ENCODE measurements around the gene IREB2.

DNA sequence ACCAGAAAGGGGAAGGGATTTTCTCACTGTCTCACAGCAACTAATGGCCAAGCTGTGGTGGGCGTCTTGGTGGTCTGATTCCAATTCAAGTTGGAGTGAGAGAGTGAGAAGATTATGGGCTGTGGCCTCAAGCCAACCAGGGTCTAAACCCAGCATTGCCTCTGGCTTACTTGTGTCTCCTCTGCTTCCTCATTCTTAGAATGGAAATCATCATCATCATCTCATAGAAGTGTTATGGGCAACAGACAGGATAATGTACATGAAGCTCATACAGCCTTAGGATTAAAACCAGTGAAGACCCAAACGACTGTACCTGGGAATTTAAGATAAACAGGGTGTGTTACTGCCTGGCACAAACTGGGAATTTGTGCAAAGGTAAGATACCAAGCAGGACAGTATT is 29.1 kb upstream of the IREB2 start:
- TF ChIP-seq, protein P1, sequence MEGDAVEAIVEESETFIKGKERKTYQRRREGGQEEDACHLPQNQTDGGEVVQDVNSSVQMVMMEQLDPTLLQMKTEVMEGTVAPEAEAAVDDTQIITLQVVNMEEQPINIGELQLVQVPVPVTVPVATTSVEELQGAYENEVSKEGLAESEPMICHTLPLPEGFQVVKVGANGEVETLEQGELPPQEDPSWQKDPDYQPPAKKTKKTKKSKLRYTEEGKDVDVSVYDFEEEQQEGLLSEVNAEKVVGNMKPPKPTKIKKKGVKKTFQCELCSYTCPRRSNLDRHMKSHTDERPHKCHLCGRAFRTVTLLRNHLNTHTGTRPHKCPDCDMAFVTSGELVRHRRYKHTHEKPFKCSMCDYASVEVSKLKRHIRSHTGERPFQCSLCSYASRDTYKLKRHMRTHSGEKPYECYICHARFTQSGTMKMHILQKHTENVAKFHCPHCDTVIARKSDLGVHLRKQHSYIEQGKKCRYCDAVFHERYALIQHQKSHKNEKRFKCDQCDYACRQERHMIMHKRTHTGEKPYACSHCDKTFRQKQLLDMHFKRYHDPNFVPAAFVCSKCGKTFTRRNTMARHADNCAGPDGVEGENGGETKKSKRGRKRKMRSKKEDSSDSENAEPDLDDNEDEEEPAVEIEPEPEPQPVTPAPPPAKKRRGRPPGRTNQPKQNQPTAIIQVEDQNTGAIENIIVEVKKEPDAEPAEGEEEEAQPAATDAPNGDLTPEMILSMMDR (IDR thresholded peaks at IDR 0.05), result no peak
- no peak for TF ChIP-seq POLR2A (IDR thresholded peaks at IDR 0.05)
